RWPE2 (cell line): ENCODE measurements around the gene IL1RAPL1.
"Not testable (repeated sequence)": the region's sequence is repeated elsewhere in the genome, so short reads cannot be mapped to it uniquely, and the experiment has no call there.

Experiments
- ATAC-seq: fragments of 200-7000 bp; cut with Tn5 transposase; 3 replicates; pipeline ENCODE4 v1.9.1; 2021; ENCODE audit warnings: low read depth
- DNase-seq: peaks from one replicate; pipeline ENCODE4 v3.0.0-alpha.2; 2020; ENCODE audit warnings: low spot score
- H3K27ac ChIP-seq: fragments of 450-650 bp; 2 replicates; pipeline ENCODE4 v1.5.1; 2017; ENCODE audit warnings: mild to moderate bottlenecking; ENCODE audit not compliant: poor library complexity, severe bottlenecking
- H3K27me3 ChIP-seq: fragments of 250-450 bp; sonication (Bioruptor Pico); 2 replicates; pipeline ENCODE4 v1.5.1; 2021; ENCODE audit warnings: mild to moderate bottlenecking, moderate library complexity; ENCODE audit not compliant: insufficient read depth, poor library complexity, severe bottlenecking
- H3K36me3 ChIP-seq: fragments of 250-450 bp; sonication (Bioruptor Pico); 2 replicates; pipeline ENCODE4 v1.5.1; 2020; ENCODE audit warnings: low read depth, mild to moderate bottlenecking, moderate library complexity
- H3K4me1 ChIP-seq: fragments of 250-450 bp; sonication (Bioruptor Pico); 2 replicates; pipeline ENCODE4 v1.5.1; 2021; ENCODE audit warnings: mild to moderate bottlenecking, moderate library complexity; ENCODE audit not compliant: insufficient read depth, poor library complexity, severe bottlenecking
- H3K4me3 ChIP-seq: fragments of 250-450 bp; sonication (Bioruptor Pico); 2 replicates; pipeline ENCODE4 v1.5.1; 2021; ENCODE audit warnings: mild to moderate bottlenecking, moderate library complexity; ENCODE audit not compliant: severe bottlenecking
- H3K9me3 ChIP-seq: fragments of 250-450 bp; sonication (Bioruptor Pico); 2 replicates; pipeline ENCODE4 v1.5.1; 2021; ENCODE audit warnings: mild to moderate bottlenecking, moderate library complexity; ENCODE audit not compliant: severe bottlenecking
- CTCF ChIP-seq: fragments of 450-650 bp; IDR thresholded peaks from one replicate; pipeline ENCODE4 v1.5.1; 2017; ENCODE audit warnings: mild to moderate bottlenecking, moderate library complexity; ENCODE audit not compliant: poor library complexity, severe bottlenecking

Gene IL1RAPL1

DNA sequence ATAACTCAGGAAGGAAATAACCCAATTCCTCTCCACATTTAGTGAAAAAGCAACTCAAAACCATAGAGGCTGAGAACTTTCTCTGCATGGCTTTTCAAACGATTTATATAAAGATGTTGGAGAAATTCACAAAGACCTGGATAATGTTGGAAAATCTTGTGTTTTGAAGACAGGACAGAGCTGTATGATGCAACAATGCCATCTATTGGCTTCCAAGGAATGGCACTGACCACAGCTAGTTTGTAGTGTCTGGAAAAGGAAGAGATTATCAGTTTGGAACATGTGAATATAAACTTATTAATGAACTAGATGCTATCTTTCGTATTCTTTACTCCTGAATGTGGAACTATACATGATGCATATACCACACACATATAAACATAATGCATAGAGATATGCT, 503.6 kb downstream of the IL1RAPL1 start:
- H3K27me3 ChIP-seq, result no peaks in the 10 kb centered on the region
- H3K4me1 ChIP-seq, result no peaks in the 10 kb centered on the region
- no peaks in the 10 kb centered on the region for H3K36me3 ChIP-seq
- H3K27ac ChIP-seq, result no peak overlapping the region
- ATAC-seq (no peak), DNase-seq (no peak)
- H3K4me3 ChIP-seq, result no peak overlapping the region
- peak; percentile 26 for TF ChIP-seq CTCF
- H3K9me3 ChIP-seq, result no peaks in the 10 kb centered on the region

DNA sequence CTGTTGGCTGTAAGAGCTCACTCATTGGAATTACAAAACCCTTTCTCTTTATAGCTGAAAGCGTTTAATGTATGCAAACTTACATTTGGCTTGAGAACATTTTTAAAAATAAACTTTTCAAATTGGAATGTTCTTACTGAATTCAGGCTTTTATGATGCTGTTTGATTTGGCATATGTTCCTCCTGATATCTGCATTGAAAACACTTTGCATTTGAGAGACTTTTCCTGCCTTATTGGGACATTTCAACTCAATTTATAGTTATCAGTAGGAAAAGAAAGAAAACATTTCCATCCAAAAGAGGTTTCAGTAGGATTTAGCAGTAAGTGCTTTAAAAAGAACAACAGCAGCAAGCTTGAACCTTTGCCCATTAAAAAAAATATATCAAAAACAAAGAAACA, 520.0 kb downstream of the IL1RAPL1 start:
- H3K4me3 ChIP-seq, result no peak overlapping the region

GRCh38 chrX:29110041-29110440, 522.8 kb downstream of the IL1RAPL1 start:
- ATAC-seq (no peak), DNase-seq (no peak)
- no peaks in the 10 kb centered on the region for H3K27me3 ChIP-seq
- H3K9me3 ChIP-seq, result no peaks in the 10 kb centered on the region
- H3K4me3 ChIP-seq, result no peak overlapping the region
- no peaks in the 10 kb centered on the region for H3K4me1 ChIP-seq
- TF ChIP-seq CTCF, result no peak
- no peaks in the 10 kb centered on the region for H3K36me3 ChIP-seq
- H3K27ac ChIP-seq, result no peak overlapping the region

More for the DNA sequence above, 520.0 kb downstream of the IL1RAPL1 start:
- TF ChIP-seq CTCF, result no peak
- H3K9me3 ChIP-seq, result no peaks in the 10 kb centered on the region
- H3K27me3 ChIP-seq, result no peaks in the 10 kb centered on the region
- ATAC-seq, result no peak
- no peak for DNase-seq
- no peaks in the 10 kb centered on the region for H3K36me3 ChIP-seq
- H3K4me1 ChIP-seq, result no peaks in the 10 kb centered on the region
- H3K27ac ChIP-seq, result no peak overlapping the region

DNA sequence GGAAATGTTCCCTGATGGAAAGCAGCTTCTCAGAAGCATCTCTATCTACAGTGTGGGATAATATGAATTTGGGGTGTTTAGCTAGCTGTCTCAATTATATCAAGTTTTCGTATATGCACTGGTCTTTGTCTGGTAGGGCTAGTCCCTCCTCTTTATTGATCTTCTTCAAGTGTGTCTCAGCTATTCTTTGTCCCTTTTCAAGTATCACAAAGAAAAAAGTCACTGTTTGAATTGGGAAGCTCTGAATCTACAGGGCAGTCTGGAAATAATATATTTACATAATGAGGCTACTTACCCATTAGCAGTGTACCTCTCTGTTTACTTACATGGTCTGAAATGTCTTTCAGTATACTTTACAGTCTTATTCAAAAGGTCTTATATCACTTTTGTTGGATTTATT, 526.0 kb downstream of the IL1RAPL1 start:
- no peaks in the 10 kb centered on the region for H3K36me3 ChIP-seq
- H3K4me3 ChIP-seq, result no peak overlapping the region
- no peaks in the 10 kb centered on the region for H3K27me3 ChIP-seq
- ATAC-seq, result no peak
- H3K4me1 ChIP-seq, result no peaks in the 10 kb centered on the region
- TF ChIP-seq CTCF, result no peak
- H3K9me3 ChIP-seq, result no peaks in the 10 kb centered on the region
- no peak for DNase-seq
- H3K27ac ChIP-seq, result no peak overlapping the region

GRCh38 chrX:29122817-29123216, 535.6 kb downstream of the IL1RAPL1 start:
- H3K27ac ChIP-seq, H3K36me3 ChIP-seq, H3K9me3 ChIP-seq, ATAC-seq, H3K27me3 ChIP-seq, DNase-seq, H3K4me1 ChIP-seq, H3K4me3 ChIP-seq: not testable (repeated sequence)

- no peaks in the 10 kb centered on the region for H3K4me1 ChIP-seq
- no peaks in the 10 kb centered on the region for H3K27me3 ChIP-seq
- H3K27ac ChIP-seq, result no peak overlapping the region
- ATAC-seq, result no peak
- no peaks in the 10 kb centered on the region for H3K9me3 ChIP-seq
- TF ChIP-seq CTCF, result no peak
- no peak for DNase-seq
- H3K4me3 ChIP-seq, result no peak overlapping the region
- H3K36me3 ChIP-seq, result no peaks in the 10 kb centered on the region
Observed at GRCh38 chrX:29130905-29131304, 543.7 kb downstream of the IL1RAPL1 start.
